GM10248 (cell line): ENCODE results near the gene LRP4.

Source experiments
- CTCF ChIA-PET: fragments of 300-600 bp; sonication (Branson Sonifier 250); formaldehyde crosslinking; extraction: SDS; loops from one replicate; lab custom pipeline; 2021; ENCODE audit warnings: antibody characterized with exemption; lab: Yijun Ruan, JAX
- POLR2A ChIA-PET: fragments of 350-650 bp; sonication (Branson Sonifier 250); formaldehyde crosslinking; extraction: SDS; loops from one replicate; lab custom pipeline; 2020; ENCODE audit warnings: antibody characterized with exemption; lab: Yijun Ruan, JAX
- DNase-seq: peaks from one replicate; pipeline ENCODE4 v3.0.0; 2012; ENCODE audit errors: extremely low spot score
- CTCF ChIP-seq: IDR thresholded peaks from 2 replicates; pipeline ENCODE4 v1.5.1; 2012; ENCODE audit warnings: mild to moderate bottlenecking, low read depth; ENCODE audit errors: extremely low read depth, missing control alignments, control extremely low read depth

LRP4 gene

DNA sequence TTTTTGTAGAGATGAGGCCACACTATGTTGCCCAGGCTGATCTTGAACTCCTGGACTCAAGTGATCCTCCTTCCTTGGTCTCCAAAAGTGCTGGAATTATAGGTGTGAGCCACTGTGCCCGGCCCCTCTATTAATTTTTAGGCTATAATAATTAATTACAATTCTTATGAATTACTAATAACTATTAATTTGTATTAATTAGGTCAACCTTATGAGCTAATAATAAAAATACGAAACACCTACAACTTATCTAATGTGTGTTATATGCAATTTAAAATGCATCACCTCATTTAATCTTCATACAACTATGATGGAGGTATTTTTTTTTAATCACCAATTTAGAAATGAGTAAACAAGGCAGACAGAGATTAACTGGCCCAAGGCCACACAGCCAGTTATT lies 26.2 kb downstream of the LRP4 start:
- TF ChIP-seq CTCF = no peak
- ChIA-PET POLR2A (no interaction called here), CTCF (interaction anchor here (0.6 to 7.1 kb wide), 9 partner anchors 28 to 519 kb away, joined by 3 to 84 read pairs (median 4); no protein-coding TSS in a partner anchor)
- no peak for DNase-seq

DNA sequence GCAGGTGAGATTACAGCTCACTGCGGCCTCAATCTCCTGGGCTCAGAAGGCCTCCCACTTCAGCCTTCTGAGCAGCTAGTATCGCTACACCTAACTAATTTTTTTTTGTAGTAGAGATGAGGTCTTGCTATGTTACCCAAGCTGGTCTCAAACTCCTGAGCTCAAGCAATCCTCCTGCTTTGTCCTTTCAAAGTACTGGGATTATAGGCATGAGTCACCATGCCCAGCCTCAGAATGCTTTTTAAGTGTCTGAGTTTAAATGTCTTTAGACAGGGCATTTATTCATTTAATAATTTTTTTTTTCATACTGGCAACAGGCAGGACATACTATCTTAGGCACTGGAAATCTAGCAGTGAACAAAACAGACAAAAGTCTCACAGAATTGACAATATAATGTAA lies 27.7 kb downstream of the LRP4 start:
- TF ChIP-seq CTCF = no peak
- ChIA-PET CTCF (interaction anchor here (0.9 to 7.1 kb wide), 8 partner anchors 16 to 272 kb away, joined by 3 to 84 read pairs (median 5); no protein-coding TSS in a partner anchor), POLR2A (no interaction called here)
- DNase-seq = no peak

- ChIA-PET CTCF (interaction anchor here (0.9 to 9.3 kb wide), 8 partner anchors 17 to 273 kb away, joined by 3 to 104 read pairs (median 9); no protein-coding TSS in a partner anchor), POLR2A (no interaction called here)
- peak; percentile 78 for TF ChIP-seq CTCF
- peak; percentile 83 for DNase-seq
Observed at GRCh38 chr11:46889689-46890475, 28.5 kb downstream of the LRP4 start.

DNA sequence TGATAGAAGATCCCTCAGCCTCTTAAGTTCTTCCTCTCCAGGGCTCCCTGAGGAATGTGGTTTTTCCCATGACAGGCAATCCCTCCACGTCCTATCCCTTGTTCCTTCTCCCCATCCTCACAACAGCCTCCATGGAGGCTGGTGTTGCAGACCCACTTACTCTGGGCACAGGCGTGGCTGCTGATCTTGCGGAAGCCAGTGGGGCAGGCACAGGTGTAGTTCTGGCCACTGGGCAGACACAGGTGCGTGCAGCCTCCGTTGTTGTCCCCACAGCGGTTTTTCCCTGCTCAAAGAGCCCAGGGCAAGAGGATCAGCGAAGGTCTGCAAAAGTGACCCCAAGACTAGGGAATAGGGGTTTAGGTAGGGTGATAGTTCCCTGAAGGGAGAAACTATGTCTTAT lies 29.1 kb downstream of the LRP4 start:
- TF ChIP-seq CTCF = peak; percentile 16
- CTCF ChIA-PET = interaction anchor here (0.7 to 9.3 kb wide), 6 partner anchors 15 to 277 kb away, joined by 3 to 104 read pairs (median 4); no protein-coding TSS in a partner anchor
- POLR2A ChIA-PET = no interaction called here
- DNase-seq = no peak

GRCh38 chr11:46888636-46889035 lies 29.7 kb downstream of the LRP4 start:
- DNase-seq = no peak
- CTCF ChIA-PET = interaction anchor here (0.7 to 9.3 kb wide), 8 partner anchors 14 to 277 kb away, joined by 3 to 104 read pairs (median 4); no protein-coding TSS in a partner anchor
- no peak for TF ChIP-seq CTCF
- POLR2A ChIA-PET = no interaction called here

GRCh38 chr11:46886211-46886610 lies 32.1 kb downstream of the LRP4 start:
- POLR2A ChIA-PET = no interaction called here
- CTCF ChIA-PET = interaction anchor here (0.8 to 9.3 kb wide), 2 partner anchors 266 to 276 kb away, joined by 4 to 104 read pairs; no protein-coding TSS in a partner anchor
- DNase-seq = no peak
- TF ChIP-seq CTCF = no peak
